Measurements from ENCODE around the gene DUSP1.

The DUSP1 gene

GRCh38 chr5:172719211-172719610 lies 51.8 kb downstream of the DUSP1 start:
- H3K4me1 ChIP-seq (ENCODE audit: control insufficient read depth, insufficient read depth, low read length), result peaks cover 26% of the 10 kb centered on the region
- no peaks in the 10 kb centered on the region for H3K9me3 ChIP-seq (ENCODE audit: control insufficient read depth in 2 of 2, low read length in 2 of 2)
- H3K9ac ChIP-seq (ENCODE audit: low read length in 2 of 2), result no peak overlapping the region
- H3K4me3 ChIP-seq (ENCODE audit: low read length in 2 of 2), result no peak overlapping the region
- no peaks in the 10 kb centered on the region for H3K27me3 ChIP-seq (ENCODE audit: control insufficient read depth in 1 of 2, insufficient read depth in 2 of 2, low read length in 2 of 2)
- no peaks in the 10 kb centered on the region for H3K36me3 ChIP-seq (ENCODE audit: control insufficient read depth in 2 of 2, insufficient read depth in 2 of 2, low read length in 2 of 2)
- no peak overlapping the region for H3K27ac ChIP-seq (ENCODE audit: low read length)

DNA sequence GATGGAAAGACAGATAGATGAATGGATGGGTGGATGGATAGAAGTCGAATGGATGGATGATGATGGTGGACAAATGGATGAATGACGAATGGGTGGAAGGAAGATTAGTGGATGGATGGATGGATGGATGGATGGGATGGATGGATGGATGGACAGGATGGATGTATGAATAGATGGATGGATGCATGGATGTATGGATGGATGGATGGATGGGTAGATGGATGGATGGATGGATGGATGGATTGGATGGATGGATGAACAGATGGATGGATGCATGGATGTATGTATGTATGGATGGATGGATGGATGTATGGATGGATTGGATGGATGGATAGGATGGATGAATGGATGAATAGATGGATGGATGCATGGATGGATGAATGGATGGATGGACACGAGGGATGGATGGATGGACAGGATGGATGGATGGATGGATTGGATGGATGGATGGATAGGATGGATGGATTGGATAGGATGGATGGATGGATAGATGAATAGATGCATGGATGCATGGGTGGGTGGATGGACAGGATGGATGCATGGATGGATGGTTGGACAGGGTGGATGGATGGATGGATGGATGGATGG lies 52.4 kb downstream of the DUSP1 start:
- H3K4me1 ChIP-seq (ENCODE audit: control insufficient read depth, insufficient read depth, low read length), result peaks cover 26% of the 10 kb centered on the region
- H3K9ac ChIP-seq (ENCODE audit: low read length in 2 of 2), result no peak overlapping the region
- H3K9me3 ChIP-seq (ENCODE audit: control insufficient read depth in 2 of 2, low read length in 2 of 2), result no peaks in the 10 kb centered on the region
- H3K27me3 ChIP-seq (ENCODE audit: control insufficient read depth in 1 of 2, insufficient read depth in 2 of 2, low read length in 2 of 2), result no peaks in the 10 kb centered on the region
- H3K36me3 ChIP-seq (ENCODE audit: control insufficient read depth in 2 of 2, insufficient read depth in 2 of 2, low read length in 2 of 2), result no peaks in the 10 kb centered on the region
- H3K4me3 ChIP-seq (ENCODE audit: low read length in 2 of 2), result no peak overlapping the region
- no peak overlapping the region for H3K27ac ChIP-seq (ENCODE audit: low read length)
